Lower leg skin (tissue), 3 donors: ENCODE results near the gene PPM1B.

ENCODE experiments used
- POLR2A ChIP-seq, 2 donors: fragments of 450-650 bp; IDR thresholded peaks; one replicate each; pipeline ENCODE4 v1.6.1; 2016 to 2017; ENCODE audit warnings: antibody characterized with exemption in 2 of 2, mild to moderate bottlenecking in 1 of 2, moderate library complexity in 1 of 2
- TF ChIP-seq, protein P1 (sequence below), 3 donors: fragments of 450-650 bp; IDR thresholded peaks; one replicate each; pipeline ENCODE4 v1.5.1; 2016; ENCODE audit warnings: antibody characterized with exemption in 3 of 3, mild to moderate bottlenecking in 3 of 3, moderate library complexity in 2 of 3

DNA sequence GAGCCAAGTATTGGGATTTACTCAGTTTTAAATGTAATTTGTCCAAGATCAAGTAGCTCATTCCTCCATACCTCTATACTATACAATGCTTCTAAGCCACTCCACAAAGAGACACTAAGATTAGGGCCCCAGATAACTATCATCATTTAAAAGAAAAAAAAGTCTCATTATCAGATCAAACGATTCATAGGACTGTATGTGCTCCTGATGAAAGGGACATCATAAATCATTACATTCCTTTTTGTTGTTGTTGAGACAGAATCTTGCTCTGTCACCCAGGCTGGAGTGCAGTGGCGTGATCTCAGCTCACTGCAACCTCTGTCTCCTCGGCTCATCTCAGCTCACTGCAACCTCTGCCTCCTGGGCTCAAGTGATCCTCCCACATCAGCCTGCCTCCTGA lies 104.4 kb downstream of the PPM1B start:
- TF ChIP-seq POLR2A (IDR thresholded peaks at IDR 0.05) = no peak
- TF ChIP-seq, protein P1, sequence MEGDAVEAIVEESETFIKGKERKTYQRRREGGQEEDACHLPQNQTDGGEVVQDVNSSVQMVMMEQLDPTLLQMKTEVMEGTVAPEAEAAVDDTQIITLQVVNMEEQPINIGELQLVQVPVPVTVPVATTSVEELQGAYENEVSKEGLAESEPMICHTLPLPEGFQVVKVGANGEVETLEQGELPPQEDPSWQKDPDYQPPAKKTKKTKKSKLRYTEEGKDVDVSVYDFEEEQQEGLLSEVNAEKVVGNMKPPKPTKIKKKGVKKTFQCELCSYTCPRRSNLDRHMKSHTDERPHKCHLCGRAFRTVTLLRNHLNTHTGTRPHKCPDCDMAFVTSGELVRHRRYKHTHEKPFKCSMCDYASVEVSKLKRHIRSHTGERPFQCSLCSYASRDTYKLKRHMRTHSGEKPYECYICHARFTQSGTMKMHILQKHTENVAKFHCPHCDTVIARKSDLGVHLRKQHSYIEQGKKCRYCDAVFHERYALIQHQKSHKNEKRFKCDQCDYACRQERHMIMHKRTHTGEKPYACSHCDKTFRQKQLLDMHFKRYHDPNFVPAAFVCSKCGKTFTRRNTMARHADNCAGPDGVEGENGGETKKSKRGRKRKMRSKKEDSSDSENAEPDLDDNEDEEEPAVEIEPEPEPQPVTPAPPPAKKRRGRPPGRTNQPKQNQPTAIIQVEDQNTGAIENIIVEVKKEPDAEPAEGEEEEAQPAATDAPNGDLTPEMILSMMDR (IDR thresholded peaks at IDR 0.05) = no peak
